NCI-H1436 (cell line): ENCODE data around the gene FLYWCH2.

Experiments
- DNase-seq: peaks from one replicate; lab custom pipeline; 2025; lab: John Stamatoyannopoulos, UW

Gene FLYWCH2

DNA sequence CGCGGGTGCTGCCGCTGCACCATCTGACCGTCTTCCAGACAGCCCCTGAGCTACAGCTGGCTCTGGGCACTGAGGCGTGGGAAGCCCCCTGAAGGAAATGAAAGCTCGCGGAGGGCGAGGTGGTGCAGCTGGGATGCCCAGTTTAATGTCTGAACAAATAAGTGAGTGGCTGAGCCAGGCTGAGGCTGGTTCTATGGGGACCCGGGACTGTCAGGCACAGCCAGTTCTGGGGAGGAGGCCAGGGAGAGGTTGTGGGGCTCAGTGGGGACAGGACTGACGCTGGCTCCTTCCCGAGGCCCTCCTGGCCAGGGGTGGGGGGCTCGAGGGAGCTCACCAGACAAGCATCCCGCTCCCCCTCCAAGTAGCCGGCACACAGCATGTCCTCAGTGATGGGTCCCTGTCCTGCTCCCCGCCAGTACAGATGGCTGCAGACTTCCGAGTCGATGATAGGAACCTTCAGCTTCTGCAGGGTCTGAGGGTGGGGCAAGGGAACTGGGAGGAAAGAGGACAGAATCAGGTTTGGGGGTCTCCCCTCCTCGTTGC lies 29.4 kb upstream of the FLYWCH2 start:
- no peak for DNase-seq

DNA sequence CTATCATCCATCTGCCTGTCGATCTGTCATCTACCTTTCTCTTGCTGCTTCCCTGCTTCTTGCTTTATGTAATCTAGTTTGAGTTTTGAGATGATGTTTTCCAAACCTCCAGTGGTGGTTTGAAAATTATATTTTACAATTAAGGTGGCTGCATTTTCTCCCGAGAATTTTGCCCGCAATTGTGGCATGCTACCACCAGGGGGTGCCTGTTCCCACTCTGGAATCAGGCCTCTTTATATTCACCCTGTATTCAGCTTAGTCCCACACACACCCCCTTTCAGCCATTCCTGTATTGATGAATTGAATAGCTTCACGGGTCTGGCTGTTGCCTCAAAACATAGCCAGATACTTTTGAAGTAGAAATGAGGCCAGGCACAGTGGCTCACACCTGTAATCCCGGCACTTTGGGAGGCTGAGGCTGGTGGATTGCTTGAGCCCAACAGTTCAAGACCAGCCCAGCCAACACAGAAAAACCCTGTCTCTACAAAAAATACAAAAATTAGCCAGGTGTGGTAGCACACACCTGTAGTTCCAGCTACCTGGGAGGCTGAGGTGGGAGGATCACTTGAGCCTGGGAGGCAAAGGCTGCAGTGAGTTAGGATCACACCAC lies 28.2 kb upstream of the FLYWCH2 start:
- no peak for DNase-seq

DNA sequence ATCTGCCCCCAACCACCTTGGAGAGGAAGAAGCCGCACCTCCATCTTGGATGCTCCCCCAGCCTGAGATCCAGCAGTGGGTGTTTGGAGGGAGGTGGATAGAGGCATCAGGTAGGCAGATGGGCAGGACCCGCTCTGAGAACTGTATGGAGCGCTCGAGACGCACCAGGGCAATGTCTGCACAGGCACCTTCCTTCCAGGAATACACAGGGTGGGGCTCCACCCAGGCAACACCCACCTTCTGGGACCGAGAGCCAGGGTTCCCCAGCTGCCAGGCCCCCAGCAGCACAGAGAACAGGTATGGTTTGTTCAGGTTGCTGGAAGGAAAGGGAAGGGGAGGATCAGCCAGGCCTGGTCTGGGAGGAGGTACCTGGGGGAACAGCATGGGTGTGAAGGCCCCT lies 27.5 kb upstream of the FLYWCH2 start:
- DNase-seq: no peak

DNA sequence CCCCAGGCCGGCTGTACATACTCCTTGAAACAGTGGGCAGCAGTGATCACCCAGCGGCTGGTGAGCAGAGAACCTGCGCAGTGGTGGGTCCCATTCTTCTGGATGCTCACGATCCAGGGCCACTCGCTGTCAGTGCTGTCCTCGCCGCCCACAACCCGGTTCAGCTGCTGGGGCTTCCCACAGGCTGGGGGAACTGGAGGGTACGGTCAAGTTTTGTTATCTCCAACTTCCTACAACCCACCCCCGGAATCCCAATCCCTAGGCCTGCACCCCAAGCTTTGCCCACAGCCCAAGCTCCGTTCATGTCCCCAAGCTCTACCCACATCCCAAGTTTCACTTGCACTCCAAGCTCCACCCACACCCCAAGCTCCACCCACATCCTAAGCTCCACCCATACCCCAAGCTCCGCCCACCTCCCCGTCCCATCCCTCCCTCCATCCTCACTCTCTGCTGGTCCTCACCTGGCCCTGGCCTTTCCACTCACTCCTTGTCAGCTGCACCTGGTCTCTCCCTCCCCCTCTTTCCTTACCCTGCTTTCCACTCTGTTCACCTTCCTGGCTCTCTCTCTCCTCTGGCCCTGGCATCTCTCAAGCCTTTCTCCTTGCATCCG lies 26.8 kb upstream of the FLYWCH2 start:
- DNase-seq: peak; percentile 5

DNA sequence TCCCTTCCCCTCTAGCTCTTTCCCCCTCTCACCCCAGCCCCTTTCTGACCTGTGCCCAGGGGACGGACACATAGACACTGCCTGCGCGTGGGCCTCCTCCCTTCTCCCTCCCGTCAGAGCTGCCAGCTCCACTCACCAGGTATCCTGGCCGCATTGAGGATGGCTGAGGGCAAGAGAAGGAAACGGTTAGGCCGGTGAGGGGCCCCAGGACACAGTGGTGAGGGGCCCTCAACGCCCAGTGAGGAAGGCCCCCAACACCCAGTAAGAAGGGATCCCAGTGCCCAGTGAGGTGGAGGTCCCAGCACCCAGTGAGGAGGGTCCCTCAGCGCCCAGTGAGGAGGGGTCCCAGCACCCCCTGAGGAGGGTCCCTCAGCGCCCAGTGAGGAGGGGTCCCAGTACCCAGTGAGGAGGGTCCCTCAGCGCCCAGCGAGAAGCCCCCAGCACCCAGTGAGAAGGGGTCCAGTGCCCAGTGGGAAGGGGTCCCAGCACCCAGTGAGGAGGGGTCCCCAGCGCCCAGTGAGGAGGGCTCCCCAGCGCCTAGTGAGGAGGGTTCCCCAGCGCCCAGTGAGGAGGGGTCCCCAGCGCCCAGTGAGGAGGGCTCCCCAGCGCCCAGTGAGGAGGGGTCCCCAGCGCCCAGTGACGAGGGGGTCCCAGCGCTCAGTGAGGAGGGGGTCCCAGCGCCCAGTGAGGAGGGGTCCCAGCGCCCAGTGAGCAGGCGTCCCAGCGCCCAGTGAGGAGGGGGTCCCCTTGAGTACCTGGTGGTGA lies 26.1 kb upstream of the FLYWCH2 start:
- DNase-seq: no peak

DNA sequence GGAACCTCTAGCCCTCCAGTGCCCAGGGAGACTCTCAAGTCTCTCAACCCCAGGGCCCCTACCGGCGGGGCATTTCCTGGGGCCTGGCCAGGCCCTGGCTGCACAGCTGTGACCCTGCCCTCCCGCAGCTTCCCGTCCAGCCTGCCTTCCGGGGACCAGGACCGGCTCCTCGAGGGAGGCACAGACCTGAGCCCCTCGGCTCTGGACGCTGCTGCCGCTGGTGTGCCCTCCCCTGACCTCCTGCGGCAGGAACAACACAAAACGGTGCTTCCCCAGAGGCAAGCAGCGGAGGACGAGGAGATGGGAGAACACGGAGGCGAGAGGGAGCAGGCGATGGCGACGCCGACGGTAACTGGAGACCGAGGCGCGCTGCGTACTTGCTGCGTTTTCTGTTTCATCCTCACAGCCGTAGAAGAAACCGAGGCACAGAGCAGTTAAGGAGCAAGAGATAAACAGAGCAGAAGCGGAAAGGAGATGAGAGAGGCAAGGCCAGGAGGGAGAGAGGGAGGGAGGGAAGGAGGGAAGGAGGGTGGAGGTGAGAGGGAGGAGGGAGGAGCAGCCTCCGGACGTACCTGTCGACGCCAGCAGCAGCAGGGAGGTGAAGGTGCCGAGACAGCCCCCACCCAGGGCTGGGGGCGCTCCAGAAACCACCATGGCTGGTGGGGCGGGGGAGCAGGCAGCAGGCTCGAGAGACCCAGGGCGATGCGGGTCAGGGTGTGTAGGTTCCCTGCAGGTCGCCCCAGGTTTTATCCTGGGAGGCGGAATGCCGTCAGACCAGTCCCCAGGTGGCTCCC lies 25.4 kb upstream of the FLYWCH2 start, which contains the start of gene PRSS22:
Gene PRSS22 (minus strand): TSS at position 720 of the 794 bp plus-strand sequence. CDS start 66 bp downstream, at position 654.
- no peak for DNase-seq

DNA sequence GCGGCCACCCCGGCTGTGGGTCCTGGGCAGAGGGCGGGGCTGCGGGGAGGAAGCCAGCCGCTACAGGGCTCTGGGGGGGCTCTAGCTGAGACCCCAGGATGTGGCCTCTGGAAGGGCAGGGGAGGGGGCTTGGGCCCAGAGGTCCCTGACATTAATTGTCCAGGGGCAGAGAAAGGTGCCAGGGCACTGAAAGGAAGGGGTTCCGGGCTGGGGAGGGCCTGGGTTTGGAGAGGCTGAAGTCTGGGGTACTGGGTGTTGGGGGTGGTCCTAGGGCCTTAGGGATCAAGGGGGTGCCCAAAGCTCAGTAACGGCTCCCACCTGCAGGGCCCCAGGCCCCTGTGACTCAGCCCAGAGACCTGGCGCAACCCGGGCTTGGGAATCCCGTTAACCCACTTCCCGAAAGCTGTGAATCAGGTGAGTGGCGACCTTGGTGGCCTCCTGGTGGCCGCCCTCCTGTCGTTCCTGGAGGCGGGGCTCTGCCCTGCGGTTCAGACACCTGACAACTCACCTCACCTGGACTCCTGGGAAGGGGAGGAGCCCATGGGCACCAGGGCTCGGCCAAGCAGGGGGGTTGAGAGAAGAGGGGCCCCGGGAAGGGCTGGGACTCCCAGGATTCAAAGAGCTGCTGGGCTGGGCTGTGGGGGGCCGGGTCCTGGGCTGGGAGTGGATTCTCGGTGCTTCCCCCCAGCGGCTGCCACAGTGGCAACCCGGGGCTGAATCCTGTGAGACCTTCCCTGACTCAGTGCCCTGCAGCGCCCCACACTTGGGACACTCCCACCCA lies 24.6 kb upstream of the FLYWCH2 start:
- peak; percentile 7 for DNase-seq

DNA sequence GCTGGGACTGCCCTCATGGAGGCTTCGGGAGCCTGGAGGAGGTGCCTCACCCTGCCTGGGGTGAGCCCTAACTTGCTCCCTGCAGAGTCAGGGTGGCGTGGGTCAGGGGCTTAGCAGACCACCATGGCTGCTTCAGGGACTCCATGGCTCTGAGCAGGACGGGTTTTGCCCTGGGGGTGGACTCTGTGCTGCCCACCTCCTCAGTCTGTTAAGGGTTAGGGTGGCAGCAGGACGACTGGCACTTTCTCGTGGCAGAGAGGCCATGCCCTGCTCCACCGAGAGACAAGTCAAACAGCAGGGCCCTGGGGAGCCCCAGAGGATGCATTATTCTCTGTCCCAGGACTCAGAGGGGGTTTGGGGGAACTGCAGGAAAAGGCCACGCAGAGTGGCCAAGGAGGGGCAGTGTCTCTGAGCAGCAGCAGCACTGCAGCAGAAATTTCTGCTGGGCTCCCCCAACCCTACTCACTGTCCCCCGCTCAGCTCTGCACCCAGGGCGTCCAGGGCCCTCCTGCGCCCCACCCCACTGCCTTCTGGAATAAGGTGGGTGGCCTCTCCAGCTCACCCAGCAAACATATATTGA lies 23.2 kb upstream of the FLYWCH2 start:
- no peak for DNase-seq

DNA sequence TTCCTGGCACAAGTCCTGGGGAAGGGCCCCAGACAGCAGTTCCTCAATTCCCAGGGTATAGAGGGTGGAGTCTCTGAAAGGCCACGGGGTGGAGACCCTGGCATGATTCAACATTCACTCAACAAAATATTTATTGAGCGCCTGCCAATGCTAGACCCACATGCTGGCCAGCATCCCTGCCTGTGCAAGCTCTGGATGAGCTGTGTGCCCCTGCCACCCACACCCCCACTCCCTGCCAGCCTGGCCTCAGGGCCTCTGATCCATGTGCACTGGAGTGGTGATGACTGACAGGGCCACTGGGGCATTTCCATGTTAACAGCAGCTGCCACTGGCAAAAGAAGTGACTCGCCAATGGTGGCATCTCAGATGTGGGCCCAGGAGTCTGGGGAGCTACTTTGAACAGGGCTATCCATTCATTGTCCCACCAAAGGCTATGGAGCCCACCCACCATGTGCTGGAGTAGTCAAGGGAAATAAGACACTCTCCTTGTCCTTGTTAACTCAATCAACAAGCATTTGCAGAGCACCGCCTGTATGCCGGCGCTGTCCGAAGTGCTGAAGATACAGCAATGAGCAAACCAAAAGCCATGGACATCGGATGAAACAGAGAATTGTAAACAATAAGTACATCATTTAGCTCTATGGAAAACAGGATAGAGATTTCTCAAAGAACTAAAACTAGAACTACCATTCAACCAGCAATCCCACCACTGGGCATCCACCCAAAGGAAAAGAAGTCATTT lies 22.0 kb upstream of the FLYWCH2 start:
- DNase-seq: no peak

DNA sequence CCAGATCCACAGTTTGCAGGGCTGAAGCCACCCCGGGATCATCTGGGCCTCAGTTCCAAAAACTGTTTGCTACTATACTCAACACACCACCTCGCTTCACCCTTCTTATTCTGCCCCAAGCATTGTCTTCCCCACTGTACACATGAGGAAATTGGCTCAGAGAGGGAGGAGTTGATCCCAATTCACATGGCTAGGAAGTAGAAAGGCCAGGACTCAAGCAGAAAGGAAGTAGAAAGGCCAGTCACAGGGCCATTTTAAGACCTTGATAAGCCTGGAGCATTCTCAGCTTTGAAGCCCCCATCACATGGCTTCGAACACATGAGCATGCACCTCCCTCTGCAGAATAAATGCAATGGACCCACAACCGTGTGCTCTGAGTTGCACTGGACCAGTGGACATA lies 17.4 kb upstream of the FLYWCH2 start:
- no peak for DNase-seq

DNA sequence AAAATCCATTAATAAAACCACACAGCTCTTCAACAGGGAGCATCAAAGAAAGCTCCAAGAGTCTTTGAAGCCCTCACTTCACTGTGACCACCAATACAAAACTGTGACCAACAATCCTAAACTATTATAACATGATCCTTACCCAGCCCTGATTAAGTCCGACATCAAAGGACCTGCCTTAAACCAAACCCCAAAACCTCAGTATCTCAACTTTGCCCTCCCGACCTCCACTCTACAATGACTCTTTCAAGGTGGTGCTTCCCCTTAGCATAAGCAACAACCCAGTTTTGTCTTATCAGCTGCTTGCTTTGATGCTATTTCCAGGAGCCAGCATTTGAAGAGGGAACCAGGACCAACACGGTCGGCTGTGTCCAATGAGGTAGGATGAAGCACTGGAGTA lies 16.6 kb upstream of the FLYWCH2 start:
- no peak for DNase-seq

DNA sequence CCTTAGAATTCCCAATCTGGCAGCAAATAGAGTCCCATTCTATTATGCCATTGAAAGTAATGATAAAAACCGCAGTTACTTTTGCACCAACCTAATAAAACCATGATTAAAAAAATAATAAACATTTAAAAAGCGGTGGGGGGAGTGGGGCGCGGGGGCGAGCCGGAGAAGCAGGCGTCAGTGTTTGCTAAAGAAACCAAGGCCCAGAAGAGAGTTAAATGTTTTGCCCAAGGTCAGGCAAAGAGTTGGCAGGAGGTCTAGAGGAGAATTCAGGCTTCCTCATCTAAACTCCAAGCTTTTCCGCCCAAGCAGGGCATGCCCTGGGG lies 15.4 kb upstream of the FLYWCH2 start:
- no peak for DNase-seq

DNA sequence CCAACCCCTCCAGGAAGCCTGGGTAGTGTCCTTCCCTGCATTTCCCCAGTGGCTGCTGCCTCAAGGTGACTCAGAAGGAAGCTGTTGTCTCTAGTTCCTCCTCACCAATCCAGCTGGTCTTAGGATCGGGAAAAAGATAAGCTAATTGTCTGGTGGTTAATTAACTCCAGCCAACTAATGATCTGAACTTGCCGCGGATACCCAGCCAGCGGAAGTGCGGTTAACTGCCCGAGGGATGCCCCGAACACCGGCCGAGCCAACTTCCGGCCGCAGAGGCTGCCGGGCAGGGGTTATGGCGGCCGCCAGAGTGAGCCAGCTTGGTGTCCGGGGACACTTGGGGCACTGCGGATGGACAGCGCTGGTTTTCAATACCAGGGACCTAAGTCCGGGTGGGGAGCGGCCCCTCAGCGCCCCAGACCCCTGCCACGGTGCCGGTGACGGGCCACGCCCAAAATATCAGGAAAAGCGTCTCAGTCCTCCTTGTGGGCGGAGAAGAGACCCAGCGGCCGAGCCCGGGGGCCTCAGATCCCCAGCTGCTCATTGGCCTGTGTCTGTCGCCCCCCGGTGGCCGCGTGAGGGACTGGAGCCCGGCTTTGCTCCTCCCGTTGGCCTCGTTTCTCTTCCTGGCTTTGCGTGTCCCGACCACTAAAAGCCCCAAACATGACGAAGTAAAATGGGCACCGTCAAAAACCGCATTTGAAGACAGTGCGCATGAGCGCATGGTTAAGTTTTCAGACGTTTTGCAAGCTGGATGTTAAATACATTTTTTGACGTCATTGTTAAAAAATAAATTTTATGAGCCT lies 14.8 kb upstream of the FLYWCH2 start:
- peak; percentile 88 for DNase-seq

DNA sequence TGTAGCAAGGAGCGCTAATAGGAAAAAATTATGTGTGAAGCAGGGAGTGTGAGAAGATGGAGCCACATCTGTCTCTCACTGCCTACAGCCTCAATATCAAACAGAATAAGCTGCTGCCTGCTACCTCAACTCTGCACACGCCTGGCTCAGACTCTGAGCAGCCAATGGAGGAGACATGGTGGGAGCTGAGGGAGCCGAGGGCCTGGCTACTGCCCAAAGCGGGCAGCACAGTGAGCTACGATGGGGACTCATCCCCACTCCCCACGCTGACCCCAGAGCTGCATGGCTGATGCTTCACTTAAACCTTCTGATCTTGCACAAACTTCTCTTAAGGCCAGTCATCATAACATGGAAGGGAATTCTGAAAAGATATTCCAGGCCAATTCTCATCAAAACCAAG lies 11.1 kb upstream of the FLYWCH2 start:
- DNase-seq: no peak

DNA sequence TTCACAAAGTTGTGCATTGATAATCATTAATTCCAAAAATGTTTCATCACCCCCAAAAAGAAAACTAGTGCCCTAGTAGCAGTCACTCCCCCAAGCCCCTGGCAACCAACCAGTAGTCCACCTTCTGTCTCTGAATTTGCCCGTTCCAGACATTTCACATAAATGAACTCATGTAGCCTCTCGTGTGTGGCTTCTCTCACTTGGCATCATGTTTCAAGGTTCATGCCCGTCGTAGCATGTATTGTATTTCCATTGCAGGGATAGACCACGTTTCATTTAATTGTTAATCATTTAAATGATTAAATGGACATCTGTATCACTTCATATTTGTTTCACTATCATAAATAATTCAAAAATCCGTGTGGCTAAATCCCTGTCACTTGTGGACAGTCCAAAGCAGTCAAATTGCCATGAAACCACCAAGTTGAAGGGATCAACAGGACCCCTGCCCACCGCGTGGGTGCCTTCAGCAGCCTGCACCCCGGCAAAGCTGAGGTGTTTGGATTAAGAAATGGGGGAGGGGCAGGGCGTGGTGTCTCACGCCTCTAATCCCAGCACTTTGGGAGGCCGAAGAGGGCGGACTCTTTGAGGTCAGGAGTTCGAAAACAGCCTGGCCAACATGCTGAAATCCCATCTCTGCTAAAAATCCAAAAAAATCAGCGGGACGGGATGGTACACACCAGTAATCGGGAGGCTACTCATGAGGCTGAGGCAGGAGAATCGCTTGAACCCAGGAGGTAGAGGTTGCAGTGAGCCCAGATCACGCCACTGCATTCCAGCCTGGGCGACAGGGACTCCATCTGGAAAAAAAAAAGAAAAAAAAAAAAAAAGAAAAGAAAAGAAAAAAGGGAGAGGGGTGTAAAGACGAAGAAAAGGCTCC lies 8.7 kb upstream of the FLYWCH2 start:
- no peak for DNase-seq

DNA sequence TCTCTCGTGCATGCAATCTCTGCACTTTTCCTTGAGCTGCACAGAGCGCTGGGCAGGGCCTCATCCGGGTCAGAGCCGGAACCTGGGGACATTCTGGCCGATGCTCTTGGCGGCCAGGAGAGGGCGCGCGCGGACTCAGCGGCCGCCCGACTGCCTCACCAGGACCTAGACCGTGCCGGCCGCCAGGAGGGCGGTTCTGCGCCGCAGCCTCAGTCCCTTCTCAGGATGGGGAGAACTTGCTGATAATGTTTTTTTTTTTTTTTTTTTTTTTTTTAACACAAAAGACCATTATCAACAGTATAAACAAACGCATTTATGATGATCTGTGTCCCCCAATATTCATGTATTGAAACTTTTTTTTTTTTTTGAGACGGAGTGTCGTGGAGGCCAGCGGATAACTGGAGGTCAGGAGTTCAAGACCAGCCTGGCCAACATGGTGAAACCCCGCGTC lies 8.1 kb upstream of the FLYWCH2 start:
- peak; percentile 60 for DNase-seq

DNA sequence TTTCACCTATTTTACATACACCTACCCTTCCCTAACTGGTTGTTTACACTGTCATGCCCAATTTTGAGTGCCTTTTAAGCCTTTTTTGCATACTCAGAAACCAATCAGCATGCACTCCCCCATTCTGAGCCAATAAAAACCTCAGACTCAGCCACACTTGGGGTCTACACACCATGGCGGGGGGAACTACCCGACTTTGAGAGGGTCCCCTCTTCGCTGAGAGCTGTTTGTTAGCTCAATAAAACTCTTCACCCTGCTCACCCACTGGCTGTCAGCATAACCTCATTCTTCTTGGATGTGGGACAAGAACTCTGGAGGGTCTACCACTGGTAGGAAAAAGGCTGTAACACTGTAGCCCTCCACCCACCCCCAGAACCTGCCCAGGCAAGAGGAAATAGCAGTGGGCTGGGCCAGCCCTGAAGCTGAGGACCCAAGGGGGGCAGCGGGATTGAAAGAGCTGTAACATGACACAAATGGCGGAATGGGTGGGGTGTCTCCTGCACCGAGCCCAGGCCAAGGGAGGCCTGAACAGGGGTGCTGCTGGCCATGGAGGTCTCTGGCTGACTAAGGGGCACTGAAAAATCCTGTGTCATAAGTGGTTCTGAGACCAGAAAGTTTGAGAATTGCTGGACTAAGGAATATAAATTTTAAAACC lies 3.0 kb upstream of the FLYWCH2 start:
- no peak for DNase-seq
